ENCODE measurements around the gene PTPN6.
A peak's percentile ranks its signal among the peaks of the same experiment; 100 is the strongest.

The PTPN6 gene

DNA sequence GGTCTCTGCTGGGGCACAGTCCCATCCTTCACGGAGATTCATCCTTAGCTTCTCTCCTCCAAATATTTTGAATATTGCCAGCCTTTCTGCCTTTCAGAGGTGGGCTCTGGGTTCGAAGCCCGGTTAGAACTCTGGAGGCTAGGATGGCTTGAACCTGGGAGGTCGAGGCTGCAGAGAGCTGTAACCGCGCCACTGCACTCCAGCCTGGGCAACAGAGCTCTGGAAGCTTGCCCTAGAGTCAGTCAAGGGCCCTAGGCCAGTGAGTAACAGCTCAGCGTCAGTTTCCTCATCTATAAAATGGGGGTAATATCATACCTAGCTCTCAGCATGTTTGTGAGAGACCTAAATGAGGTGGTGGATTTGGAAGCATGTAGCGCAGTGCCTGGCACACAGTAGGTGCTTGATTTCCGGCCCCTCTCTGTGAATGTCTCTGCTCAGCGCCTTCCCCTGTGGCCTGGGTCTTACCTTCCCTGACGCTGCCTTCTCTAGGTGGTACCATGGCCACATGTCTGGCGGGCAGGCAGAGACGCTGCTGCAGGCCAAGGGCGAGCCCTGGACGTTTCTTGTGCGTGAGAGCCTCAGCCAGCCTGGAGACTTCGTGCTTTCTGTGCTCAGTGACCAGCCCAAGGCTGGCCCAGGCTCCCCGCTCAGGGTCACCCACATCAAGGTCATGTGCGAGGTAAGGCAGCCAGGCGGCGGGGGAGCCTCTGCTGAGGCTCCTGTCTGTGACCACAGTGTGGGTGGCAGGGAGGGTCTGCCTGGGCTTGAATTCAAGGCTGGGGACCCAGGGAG is 3.4 kb downstream of the PTPN6 start:
- no peak for DNase-seq (ENCODE audit: low read depth in 1 of 2, low spot score in 1 of 2)

DNA sequence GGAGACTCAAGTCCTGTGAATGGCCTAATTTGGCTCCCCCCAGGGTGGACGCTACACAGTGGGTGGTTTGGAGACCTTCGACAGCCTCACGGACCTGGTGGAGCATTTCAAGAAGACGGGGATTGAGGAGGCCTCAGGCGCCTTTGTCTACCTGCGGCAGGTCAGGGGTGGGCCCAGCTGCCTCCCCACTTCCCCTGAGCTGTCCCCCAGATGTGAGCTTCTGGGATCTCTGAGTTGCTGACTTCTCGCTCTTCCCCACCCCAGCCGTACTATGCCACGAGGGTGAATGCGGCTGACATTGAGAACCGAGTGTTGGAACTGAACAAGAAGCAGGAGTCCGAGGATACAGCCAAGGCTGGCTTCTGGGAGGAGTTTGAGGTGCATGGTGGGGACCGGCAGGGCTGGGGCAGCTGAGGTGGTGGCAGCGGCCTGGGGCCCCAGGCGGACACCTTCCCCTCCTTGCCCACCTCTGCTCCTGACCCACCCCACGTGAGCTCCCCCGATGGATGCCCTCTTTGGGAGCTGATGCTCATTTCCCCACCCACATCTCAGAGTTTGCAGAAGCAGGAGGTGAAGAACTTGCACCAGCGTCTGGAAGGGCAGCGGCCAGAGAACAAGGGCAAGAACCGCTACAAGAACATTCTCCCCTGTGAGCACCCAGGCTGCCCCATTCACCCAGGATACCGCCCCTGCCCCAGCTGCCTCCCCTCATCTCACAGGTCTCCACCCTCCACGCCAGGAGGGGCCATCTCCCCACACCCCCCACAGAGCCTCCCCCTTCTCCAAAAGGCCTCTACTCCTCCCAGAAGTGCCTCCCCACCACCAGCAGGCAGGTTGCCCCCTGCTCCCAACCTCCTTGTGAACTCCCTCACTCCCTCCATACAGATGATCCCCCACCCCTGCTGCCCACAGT is 4.2 kb downstream of the PTPN6 start:
- no peak for DNase-seq (ENCODE audit: low read depth in 1 of 2, low spot score in 1 of 2)

GRCh38 chr12:6956021-6956727 is 5.0 kb downstream of the PTPN6 start:
- no peak for DNase-seq (ENCODE audit: low read depth in 1 of 2, low spot score in 1 of 2)

DNA sequence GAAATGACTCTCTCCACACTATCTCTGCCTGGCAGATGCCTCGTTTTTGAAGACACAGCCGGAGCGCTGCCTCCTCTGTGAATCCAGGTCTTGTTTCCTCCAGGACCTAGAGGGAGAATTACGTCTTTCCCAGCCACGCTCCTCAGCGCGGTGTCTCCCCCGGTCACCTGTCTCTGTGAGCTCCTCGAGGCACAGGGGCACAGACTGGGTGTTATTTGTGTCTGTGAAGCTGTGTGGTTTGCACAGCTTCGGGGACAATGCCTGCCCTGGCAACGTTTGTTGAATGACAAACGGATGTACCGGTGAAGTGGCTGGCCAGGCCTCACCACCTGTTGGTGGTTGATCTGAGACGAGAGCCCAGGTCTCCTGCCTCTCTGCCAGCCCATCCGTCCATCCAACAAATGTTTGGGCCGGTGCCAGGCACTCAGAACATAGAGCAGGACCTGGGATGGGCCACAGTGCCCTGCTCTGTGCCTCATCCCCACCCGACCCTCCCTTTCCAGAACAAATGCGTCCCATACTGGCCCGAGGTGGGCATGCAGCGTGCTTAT is 6.1 kb downstream of the PTPN6 start:
- no peak for DNase-seq (ENCODE audit: low read depth in 1 of 2, low spot score in 1 of 2)

GRCh38 chr12:6957741-6958608 is 6.8 kb downstream of the PTPN6 start:
- no peak for DNase-seq (ENCODE audit: low read depth in 1 of 2, low spot score in 1 of 2)

DNA sequence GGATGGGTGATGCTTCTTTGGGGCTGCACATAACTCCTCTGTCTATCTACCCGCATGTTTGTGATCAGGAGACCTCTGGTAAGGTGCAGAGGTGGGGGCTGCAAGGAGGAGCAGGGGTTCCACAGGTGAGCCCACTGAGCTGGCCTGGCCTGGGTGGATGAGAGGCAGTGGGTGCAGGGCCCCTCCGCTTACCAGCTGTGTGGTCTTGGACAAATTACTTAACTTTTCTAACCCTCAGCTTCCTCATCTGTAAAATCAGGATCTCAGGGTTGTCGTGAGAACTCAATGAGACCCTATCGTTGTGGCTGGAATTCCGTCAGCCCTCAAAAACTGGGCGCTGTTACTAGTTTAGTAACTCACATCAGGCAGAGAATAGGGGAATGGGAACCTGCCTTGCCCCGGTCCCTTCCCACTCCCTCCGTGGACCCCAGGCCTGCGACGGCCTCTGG is 7.5 kb downstream of the PTPN6 start:
- DNase-seq (ENCODE audit: low read depth in 1 of 2, low spot score in 1 of 2): no peak

DNA sequence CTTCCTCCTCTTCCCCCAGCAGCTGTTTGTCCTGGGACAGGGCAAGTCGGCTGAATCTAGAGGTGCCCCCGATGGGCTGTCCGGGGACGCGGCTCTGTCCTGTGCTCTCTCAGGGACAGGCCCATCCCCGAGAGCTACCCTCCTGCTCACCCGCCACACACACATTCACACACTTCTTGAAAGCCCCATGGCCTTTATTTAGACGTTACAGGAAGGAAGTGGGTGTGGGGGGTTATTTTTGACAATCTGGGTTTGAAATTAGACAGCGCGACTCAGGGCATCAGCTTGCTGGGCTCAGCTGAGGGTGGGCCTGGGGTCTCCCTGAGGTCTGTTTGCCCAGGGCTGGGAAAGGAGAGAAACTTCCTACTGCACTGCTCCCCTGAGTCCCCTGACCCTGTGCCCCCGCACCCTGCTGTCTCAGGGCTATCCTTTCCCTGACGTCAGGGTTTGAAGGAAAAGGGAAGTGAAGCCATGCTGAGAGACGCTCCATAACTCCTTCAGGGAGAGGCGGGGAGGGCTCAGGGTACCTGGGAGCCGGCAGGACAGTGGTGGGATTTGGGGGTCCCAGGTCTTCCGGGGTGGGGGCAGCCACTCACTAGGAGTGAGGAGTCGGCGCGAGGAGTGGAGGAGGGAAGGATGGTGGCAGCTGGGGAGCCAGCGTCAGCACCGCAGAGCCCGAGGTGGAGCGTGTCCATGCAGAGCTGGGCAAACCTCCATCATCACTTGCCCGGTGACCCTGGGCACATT is 8.1 kb downstream of the PTPN6 start:
- DNase-seq (ENCODE audit: low read depth in 1 of 2, low spot score in 1 of 2): peak; percentile 44 to 51

DNA sequence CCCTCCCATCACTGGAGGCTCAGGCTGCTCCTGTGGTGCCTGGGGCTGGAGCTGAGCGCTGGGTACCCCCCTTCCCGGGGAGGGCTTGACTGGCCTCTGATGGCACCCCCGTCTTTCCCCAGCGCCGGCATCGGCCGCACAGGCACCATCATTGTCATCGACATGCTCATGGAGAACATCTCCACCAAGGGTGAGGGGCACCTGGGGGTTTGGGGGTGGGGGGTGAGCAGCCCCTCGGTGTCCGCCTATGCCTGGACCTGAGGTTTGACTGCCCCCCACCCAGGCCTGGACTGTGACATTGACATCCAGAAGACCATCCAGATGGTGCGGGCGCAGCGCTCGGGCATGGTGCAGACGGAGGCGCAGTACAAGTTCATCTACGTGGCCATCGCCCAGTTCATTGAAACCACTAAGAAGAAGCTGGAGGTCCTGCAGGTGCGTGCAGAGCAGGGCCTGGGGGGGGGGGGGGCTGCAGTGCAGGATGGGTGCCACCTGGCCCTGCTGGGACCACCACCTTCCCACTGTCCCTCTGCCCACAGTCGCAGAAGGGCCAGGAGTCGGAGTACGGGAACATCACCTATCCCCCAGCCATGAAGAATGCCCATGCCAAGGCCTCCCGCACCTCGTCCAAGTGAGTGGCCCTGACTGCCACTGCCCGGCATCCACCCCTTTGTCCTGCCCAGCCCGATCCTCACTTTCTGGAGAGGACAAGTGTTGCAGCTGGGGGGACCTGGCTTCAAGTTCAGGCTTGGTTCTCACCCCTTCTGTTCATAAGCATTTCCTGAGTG is 8.8 kb downstream of the PTPN6 start:
- DNase-seq (ENCODE audit: low read depth in 1 of 2, low spot score in 1 of 2): no peak

GRCh38 chr12:6960593-6961277 is 9.6 kb downstream of the PTPN6 start:
- no peak for DNase-seq (ENCODE audit: low read depth in 1 of 2, low spot score in 1 of 2)

DNA sequence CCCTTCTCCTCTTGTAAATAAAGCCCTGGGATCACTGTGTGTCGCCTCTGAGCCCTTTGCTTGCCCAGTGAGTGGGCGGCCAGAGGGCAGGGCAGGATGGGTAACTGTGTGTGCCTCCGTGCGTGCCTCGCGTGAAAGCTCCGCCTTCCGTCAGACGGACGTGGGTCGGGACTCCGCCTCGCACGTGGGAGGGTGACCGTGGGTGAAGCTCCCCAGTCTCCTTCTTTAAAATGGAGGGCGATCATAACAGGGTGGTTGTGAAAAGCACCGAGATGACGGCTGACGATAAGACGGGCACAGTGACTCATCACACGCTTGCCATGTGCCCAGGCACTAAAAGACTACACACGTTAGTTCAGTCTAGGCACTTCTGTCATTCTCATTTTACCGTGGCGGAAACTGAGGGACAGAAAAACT is 10.1 kb downstream of the PTPN6 start:
- peak; percentile 77 to 89 for DNase-seq (ENCODE audit: low read depth in 1 of 2, low spot score in 1 of 2)

- DNase-seq (ENCODE audit: low read depth in 1 of 2, low spot score in 1 of 2): no peak
Measured at GRCh38 chr12:6961695-6962284, 10.6 kb downstream of the PTPN6 start.

DNA sequence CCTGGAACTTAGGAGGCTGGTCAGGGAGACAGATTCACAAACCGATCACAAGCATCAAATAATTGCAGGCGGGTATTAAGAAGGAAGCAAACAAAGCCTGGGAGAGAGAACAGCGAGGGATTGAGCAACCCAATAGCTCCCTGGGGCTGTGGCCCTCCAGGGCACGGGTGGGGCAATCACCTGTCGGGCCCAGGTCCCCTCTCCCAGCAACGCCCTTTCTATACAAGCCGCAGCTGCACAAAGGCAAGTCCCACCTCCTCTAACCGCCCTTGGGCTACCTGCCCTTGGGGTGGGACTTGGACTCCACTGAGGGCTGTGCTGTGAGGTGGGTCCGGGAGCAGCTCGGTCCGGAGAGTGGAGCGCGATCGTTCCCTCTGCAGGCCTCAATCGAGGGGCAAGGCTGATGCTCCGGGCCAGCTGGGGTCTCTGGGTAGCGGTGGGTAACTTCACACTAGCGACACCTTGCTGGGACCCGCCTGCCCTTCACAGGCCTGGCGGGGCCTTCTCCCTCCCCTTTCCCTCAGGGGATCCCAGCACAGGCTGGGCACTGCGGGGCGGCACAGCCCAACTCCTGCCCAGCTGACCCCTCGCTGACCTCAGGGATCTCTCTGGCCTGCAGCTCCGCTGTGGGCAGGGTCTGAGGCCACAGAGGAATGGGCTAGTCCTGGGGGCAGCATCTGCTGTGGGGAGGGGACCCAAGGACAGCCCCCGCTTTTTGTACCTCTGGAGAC is 11.3 kb downstream of the PTPN6 start:
- no peak for DNase-seq (ENCODE audit: low read depth in 1 of 2, low spot score in 1 of 2)

DNA sequence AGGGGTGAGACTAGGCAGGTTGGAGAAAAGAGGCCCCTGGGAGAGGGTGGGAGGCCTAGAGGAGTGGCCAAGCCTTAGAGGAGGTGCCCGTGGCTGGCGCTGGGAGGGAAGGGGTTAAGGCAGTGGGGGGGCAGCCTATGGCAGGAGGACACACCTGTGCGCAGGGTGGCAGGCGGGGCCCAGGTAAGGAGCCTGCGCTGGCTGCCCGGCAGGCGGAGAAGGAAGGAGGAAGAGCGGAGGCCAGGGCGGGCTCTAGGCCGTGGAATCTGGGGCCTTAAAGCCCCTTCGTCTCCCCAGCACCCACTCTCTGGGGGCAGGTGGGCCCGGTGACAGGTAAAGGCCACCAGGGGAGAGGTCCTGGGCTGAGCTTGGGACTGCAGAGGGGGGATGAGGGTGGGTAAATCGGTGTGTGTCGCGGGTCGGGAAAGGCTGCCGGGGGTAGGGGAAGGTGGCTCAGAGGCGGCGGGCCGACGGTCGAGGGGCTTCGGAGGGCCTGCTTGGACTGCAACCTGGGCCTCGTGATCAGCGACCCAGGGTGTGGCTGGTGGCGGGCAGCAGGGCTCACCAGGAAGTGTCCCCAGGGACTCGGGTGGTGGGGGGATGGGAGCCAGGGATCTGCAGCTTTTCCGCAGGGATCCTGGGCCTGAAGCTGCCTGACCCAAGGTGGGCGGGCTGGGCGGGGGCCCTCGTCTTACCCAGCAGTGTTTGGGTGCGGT is 12.0 kb downstream of the PTPN6 start:
- no peak for DNase-seq (ENCODE audit: low read depth in 1 of 2, low spot score in 1 of 2)

DNA sequence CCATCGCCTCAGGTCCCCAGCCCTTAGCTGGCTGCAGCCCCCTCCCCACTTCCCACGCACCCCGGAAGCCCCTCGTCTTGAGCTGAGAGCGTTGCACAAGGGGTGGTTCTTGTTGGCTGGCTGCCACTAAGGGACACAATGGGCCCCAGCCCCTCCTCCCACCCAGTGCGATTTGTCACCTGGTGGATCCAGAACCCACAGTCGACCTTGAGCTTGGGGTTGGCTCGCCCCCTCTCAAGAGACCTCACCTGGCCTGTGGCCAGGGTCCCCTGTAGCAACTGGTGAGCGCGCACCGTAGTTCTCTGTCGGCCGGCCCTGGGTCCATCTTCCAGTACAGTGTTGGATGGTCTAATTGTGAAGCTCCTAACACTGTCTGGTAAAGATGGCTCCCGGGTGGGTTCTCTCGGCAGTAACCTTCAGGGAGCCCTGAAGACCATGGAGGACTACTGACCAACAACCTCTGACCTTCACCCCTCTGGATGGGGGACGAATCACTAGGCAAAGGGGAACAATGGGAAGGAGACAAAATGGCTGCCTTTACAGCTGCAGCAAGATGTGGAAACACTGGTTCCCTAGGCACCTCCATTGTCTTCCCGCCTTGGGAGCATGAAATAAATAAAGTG is 12.7 kb downstream of the PTPN6 start:
- no peak for DNase-seq (ENCODE audit: low read depth in 1 of 2, low spot score in 1 of 2)

- no peak for DNase-seq (ENCODE audit: low read depth in 1 of 2, low spot score in 1 of 2)
Measured at GRCh38 chr12:6964605-6965025, 13.5 kb downstream of the PTPN6 start.

Measured in activated T-helper 1 cell treated with anti-CD3 and anti-CD28 coated beads, Interleukin-2, amount 50 U/mL, for 16 hours (primary cell).